B cell (primary cell): ENCODE data around the gene CDK6. TPM values are rescaled to one million over a fixed set of nuclear protein-coding genes. Genes with fewer than 3 reads are reported as not detected.

Source experiments
- ATAC-seq: fragments of 200-7000 bp; cut with Tn5 transposase; one replicate; pipeline ENCODE4 v1.10.0; 2021; ENCODE audit warnings: low read depth, mild to moderate bottlenecking, moderate number of reproducible peaks, moderate library complexity
- CTCF ChIA-PET: fragments of 350-600 bp; sonication (Branson Sonifier 250); formaldehyde crosslinking; loops from one replicate; lab custom pipeline; 2021; ENCODE audit warnings: antibody characterized with exemption, inconsistent platforms; lab: Charles Lee
- POLR2A ChIA-PET: fragments of 350-600 bp; sonication (Branson Sonifier 250); formaldehyde crosslinking; loops from one replicate; lab custom pipeline; 2021; ENCODE audit warnings: antibody characterized with exemption; lab: Charles Lee
- DNase-seq: peaks from one replicate; pipeline ENCODE4 v3.0.0; 2013
- H2AFZ ChIP-seq: 2 replicates; pipeline ENCODE4 v1.6.1; 2012; ENCODE audit warnings: mild to moderate bottlenecking, low read depth, low read length; ENCODE audit not compliant: insufficient read depth, poor library complexity, severe bottlenecking
- H3K27ac ChIP-seq, 2 donors: 1 replicate in 1 of 2; 2 replicates in 1 of 2; pipeline ENCODE4 v1.5.1; 2012 to 2013; ENCODE audit warnings: low read length in 2 of 2, mild to moderate bottlenecking in 2 of 2, moderate library complexity in 1 of 2
- H3K27me3 ChIP-seq, 4 experiments: fragments of 200-600 bp in 1 of 4; sonication (generic) in 1 of 4; replicated peaks in 1 of 4; 1 replicate in 2 of 4; 2 replicates in 2 of 4; pipeline versions ENCODE4 v1.6.1 to v1.7.0; 2013 to 2016; ENCODE audit warnings: low read length in 3 of 4, mild to moderate bottlenecking in 2 of 4, mixed read lengths in 1 of 4, moderate library complexity in 1 of 4; ENCODE audit not compliant: insufficient read depth in 4 of 4, control insufficient read depth in 3 of 4; ENCODE audit errors: control extremely low read depth in 1 of 4
- H3K36me3 ChIP-seq, 2 experiments: replicated peaks in 1 of 2; 1 replicate in 1 of 2; 2 replicates in 1 of 2; pipeline versions ENCODE4 v1.6.1 to v1.7.1; 2013; ENCODE audit warnings: low read length in 1 of 2; ENCODE audit not compliant: insufficient read depth in 2 of 2, control insufficient read depth in 1 of 2; ENCODE audit errors: control extremely low read depth in 1 of 2, extremely low read depth in 1 of 2
- H3K4me1 ChIP-seq, 2 donors: fragments of 200-600 bp in 1 of 2; sonication (generic) in 1 of 2; 1 replicate in 1 of 2; 2 replicates in 1 of 2; pipeline versions ENCODE4 v1.5.1 to v1.6.1; 2013 to 2017; ENCODE audit warnings: low read length in 2 of 2; ENCODE audit not compliant: control insufficient read depth in 2 of 2, insufficient read depth in 2 of 2
- H3K4me2 ChIP-seq: replicated peaks from 2 replicates; pipeline ENCODE3; 2012; ENCODE audit warnings: mild to moderate bottlenecking, low read depth, low read length; ENCODE audit not compliant: poor library complexity, severe bottlenecking
- H3K4me3 ChIP-seq, 5 experiments: fragments of 200-600 bp in 1 of 5; sonication (generic) in 1 of 5; 1 replicate in 3 of 5; 2 replicates in 2 of 5; pipeline versions ENCODE4 v1.5.1 to v1.7.0; 2011 to 2016; ENCODE audit warnings: low read length in 4 of 5, mild to moderate bottlenecking in 4 of 5, low read depth in 2 of 5, control low read depth in 1 of 5, moderate library complexity in 1 of 5; ENCODE audit not compliant: insufficient read depth in 1 of 5; ENCODE audit errors: control extremely low read depth in 1 of 5, extremely low read depth in 1 of 5
- H3K79me2 ChIP-seq: fragments of 200-600 bp; sonication (generic); one replicate; pipeline ENCODE4 v1.6.0; 2016; ENCODE audit warnings: low read length; ENCODE audit not compliant: control insufficient read depth, insufficient read depth
- H3K9ac ChIP-seq: fragments of 200-600 bp; sonication (generic); 2 replicates; pipeline ENCODE4 v1.6.1; 2017; ENCODE audit warnings: mild to moderate bottlenecking, low read length, moderate library complexity
- H3K9me3 ChIP-seq, 3 donors: one replicate each; pipeline versions ENCODE4 v1.6.1 to v1.7.1; 2013; ENCODE audit warnings: low read length in 2 of 3; ENCODE audit not compliant: control insufficient read depth in 2 of 3, insufficient read depth in 1 of 3; ENCODE audit errors: control extremely low read depth in 1 of 3
- H4K20me1 ChIP-seq: 2 replicates; pipeline ENCODE4 v1.6.0; 2012; ENCODE audit warnings: mild to moderate bottlenecking, low read length; ENCODE audit not compliant: insufficient read depth, control insufficient read depth, poor library complexity, severe bottlenecking
- H3K27ac Mint-ChIP-seq: one replicate; pipeline ENCODE4 v1.8.0; 2021; ENCODE audit warnings: mixed read lengths
- H3K27me3 Mint-ChIP-seq: one replicate; pipeline ENCODE4 v1.8.0; 2021; ENCODE audit warnings: mixed read lengths
- H3K4me1 Mint-ChIP-seq: one replicate; pipeline ENCODE4 v1.8.0; 2021; ENCODE audit warnings: mixed read lengths
- H3K4me3 Mint-ChIP-seq: one replicate; pipeline ENCODE4 v1.8.0; 2021; ENCODE audit warnings: mixed read lengths
- H3K9me3 Mint-ChIP-seq: one replicate; pipeline ENCODE4 v1.8.0; 2022; ENCODE audit warnings: mixed read lengths; ENCODE audit not compliant: insufficient read depth
- EZH2 ChIP-seq: IDR thresholded peaks from 2 replicates; pipeline ENCODE4 v1.6.1; 2012; ENCODE audit warnings: borderline replicate concordance, low read depth, mild to moderate bottlenecking, moderate library complexity, low read length; ENCODE audit not compliant: insufficient read depth, poor library complexity, severe bottlenecking
- WGBS: methylation state at CpG from one replicate; pipeline ENCODE4 v1.1.5; 2013; ENCODE audit warnings: missing lambda C conversion rate; ENCODE audit not compliant: insufficient coverage; 5-methylcytosine and 5-hydroxymethylcytosine counted together
- intact Hi-C: fragments of 100-400 bp; cut with micrococcal nuclease; formaldehyde crosslinking; loops from one replicate; pipeline ENCODE4 v1.10.0; 2022
- polyA plus RNA-seq: library from polyadenylated mRNA; depleted of rRNA; stranded (reverse); fragments of >200 nt; gene quantifications from 2 replicates; pipeline ENCODE4 v1.2.3, GENCODE V29; 2012
- total RNA-seq, 2 donors: library from RNA; stranded (reverse); fragments of 120-200 nt in 1 of 2; gene quantifications; 1 replicate in 1 of 2; 2 replicates in 1 of 2; pipeline versions ENCODE4 v1.2.3 to v1.2.4, GENCODE V29; 2013 to 2022
- TF ChIP-seq, protein P1 (sequence below): fragments of 200-600 bp; IDR thresholded peaks from one replicate; pipeline ENCODE4 v1.8.0; 2022; ENCODE audit warnings: antibody characterized with exemption, mild to moderate bottlenecking

The CDK6 gene
- total and polyA plus RNA-seq, 2 donors (not counting 1 experiment from before 2014, with no cell fraction given) = 3.0 to 14.6 TPM

DNA sequence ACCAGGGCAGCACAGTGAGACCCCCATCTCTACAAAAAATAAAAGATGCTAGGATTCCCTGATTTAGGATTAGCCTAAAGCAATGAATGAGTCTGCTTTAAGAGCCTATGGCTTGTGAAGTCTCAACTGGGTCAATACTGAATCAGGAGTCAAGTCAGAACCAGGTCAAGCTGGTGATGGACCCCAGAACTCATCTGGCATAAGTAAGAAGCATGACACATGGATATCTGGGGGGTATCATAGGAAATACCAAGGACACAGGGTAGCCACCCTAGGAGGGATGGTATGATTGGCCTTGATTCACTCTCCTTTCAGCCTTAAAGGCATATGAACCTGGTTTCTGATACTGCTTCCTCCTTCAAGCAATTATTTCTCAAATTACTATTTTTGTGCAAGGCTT is 167.8 kb downstream of the CDK6 start:
- no peak for DNase-seq
- Histone ChIP-seq H3K4me2 (no peak overlapping the region), H3K79me2 (no peaks in the 10 kb centered on the region), H3K9ac (no peak overlapping the region), H3K4me3 (no peak overlapping the region), H3K9me3 (no peaks in the 10 kb centered on the region), H2AFZ (no peak overlapping the region), H3K36me3 (peaks cover 0 to 9% of the 10 kb centered on the region in 2 experiments), H3K4me1 (no peaks in the 10 kb centered on the region), H3K27ac (no peak overlapping the region), H4K20me1 (no peaks in the 10 kb centered on the region), H3K27me3 (no peaks in the 10 kb centered on the region)
- Mint-ChIP-seq H3K27ac (no peak overlapping the region), H3K9me3 (no peaks in the 10 kb centered on the region), H3K4me3 (no peak overlapping the region), H3K4me1 (peaks cover 3% of the 10 kb centered on the region), H3K27me3 (no peaks in the 10 kb centered on the region)
- no peak for ATAC-seq
- ChIA-PET CTCF (no interaction called here), POLR2A (no interaction called here)
- intact Hi-C loops = no loop called here
- TF ChIP-seq, protein P1, sequence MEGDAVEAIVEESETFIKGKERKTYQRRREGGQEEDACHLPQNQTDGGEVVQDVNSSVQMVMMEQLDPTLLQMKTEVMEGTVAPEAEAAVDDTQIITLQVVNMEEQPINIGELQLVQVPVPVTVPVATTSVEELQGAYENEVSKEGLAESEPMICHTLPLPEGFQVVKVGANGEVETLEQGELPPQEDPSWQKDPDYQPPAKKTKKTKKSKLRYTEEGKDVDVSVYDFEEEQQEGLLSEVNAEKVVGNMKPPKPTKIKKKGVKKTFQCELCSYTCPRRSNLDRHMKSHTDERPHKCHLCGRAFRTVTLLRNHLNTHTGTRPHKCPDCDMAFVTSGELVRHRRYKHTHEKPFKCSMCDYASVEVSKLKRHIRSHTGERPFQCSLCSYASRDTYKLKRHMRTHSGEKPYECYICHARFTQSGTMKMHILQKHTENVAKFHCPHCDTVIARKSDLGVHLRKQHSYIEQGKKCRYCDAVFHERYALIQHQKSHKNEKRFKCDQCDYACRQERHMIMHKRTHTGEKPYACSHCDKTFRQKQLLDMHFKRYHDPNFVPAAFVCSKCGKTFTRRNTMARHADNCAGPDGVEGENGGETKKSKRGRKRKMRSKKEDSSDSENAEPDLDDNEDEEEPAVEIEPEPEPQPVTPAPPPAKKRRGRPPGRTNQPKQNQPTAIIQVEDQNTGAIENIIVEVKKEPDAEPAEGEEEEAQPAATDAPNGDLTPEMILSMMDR = no peak
- TF ChIP-seq EZH2 = no peak

DNA sequence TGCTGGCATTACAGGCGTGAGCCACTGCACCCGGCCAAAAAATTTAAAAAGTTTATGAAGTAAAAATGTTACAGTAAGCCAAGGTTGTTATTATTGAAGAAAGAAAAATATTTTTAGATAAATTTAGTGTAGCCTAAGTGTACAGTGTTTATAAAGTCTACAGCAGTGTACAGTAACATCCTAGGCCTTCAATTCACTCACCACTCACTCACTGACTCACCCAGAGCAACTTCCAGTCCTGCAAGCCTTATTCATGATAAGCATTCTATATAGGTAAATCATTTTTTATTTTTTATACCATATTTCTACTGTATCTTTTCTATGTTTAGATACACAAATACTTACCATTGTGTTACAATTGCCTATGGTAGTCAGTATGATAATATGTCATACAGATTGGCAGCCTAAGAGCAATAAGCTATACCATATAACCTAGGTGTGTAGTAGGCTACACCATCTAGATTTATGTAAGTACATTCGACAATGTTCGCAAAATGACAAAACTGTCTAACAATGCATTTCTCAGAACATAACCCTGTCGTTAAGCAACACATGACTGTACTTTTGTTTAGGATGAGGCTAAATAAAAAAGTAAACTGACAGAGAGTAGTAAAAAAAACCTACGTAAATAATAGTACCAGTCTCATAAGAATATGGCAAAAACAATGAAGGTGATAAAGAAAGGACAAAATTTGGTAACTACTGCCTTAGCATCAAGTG is 168.4 kb downstream of the CDK6 start:
- CTCF ChIA-PET = no interaction called here
- H3K9me3 Mint-ChIP-seq = no peaks in the 10 kb centered on the region
- intact Hi-C loops = no loop called here
- H3K4me1 Mint-ChIP-seq = no peaks in the 10 kb centered on the region
- Histone ChIP-seq H3K4me1 (no peaks in the 10 kb centered on the region), H3K79me2 (no peaks in the 10 kb centered on the region), H2AFZ (no peak overlapping the region), H3K27ac (no peak overlapping the region), H3K9ac (no peak overlapping the region), H3K4me2 (no peak overlapping the region), H3K36me3 (peaks cover 0 to 9% of the 10 kb centered on the region in 2 experiments), H3K27me3 (no peaks in the 10 kb centered on the region), H3K4me3 (no peak overlapping the region), H4K20me1 (no peaks in the 10 kb centered on the region), H3K9me3 (no peaks in the 10 kb centered on the region)
- no CpG with 5 or more reads among the region's 6 CpGs for WGBS
- ATAC-seq (no peak), DNase-seq (no peak)
- H3K4me3 Mint-ChIP-seq = no peak overlapping the region
- no peak for TF ChIP-seq EZH2
- TF ChIP-seq, protein P1 = no peak
- H3K27ac Mint-ChIP-seq = no peak overlapping the region
- POLR2A ChIA-PET = no interaction called here
- H3K27me3 Mint-ChIP-seq = no peaks in the 10 kb centered on the region
